HCT116 (cell line): ENCODE measurements around the gene SLC27A2. TPM values are rescaled to one million over a fixed set of nuclear protein-coding genes. Genes with fewer than 3 reads are reported as not detected.

Experiments
- ATAC-seq: fragments of 200-7000 bp; cut with Tn5 transposase; 2 replicates; pipeline ENCODE4 v1.9.1; 2020; ENCODE audit warnings: mild to moderate bottlenecking, moderate library complexity
- BruUV-seq: library from RNA; stranded (reverse); fragments of 400-500 nt; replicated peaks from 2 replicates; lab custom pipeline; 2021; lab: Mats Ljungman, UMichigan
- CTCF ChIA-PET: fragments of 300-600 bp; sonication (Branson Sonifier 250); formaldehyde crosslinking; loops from one replicate; lab custom pipeline; 2021; ENCODE audit warnings: antibody characterized with exemption; lab: Charles Lee
- POLR2A ChIA-PET: fragments of 300-600, 350-600 bp; sonication (Branson Sonifier 250); formaldehyde crosslinking; loops from one replicate; lab custom pipeline; 2021; ENCODE audit warnings: antibody characterized with exemption; lab: Charles Lee
- RAD21 ChIA-PET, 2 experiments: fragments of 300-600 bp; sonication (Branson Sonifier 250); formaldehyde crosslinking; loops; one replicate each; lab custom pipeline; 2023; ENCODE audit warnings: low total read pairs in 2 of 2; ENCODE audit not compliant: uncharacterized antibody in 2 of 2, unreplicated experiment in 2 of 2, low non-redundant PET in 1 of 2; lab: Charles Lee
- DNase-seq: peaks from one replicate; pipeline ENCODE4 v3.0.0-alpha.2; 2010; ENCODE audit warnings: low read depth, low spot score
- H2AFZ ChIP-seq: fragments of 200-600 bp; shearing (Covaris generic), sonication (generic); 2 replicates; pipeline ENCODE4 v1.6.1; 2017; ENCODE audit warnings: low read depth, mixed run types, mixed read lengths, antibody characterized with exemption, low read length; ENCODE audit not compliant: poor library complexity, severe bottlenecking
- H3K27ac ChIP-seq: 2 replicates; pipeline ENCODE4 v1.5.1; 2012; ENCODE audit warnings: low read depth, low read length
- H3K27me3 ChIP-seq: fragments of 200-600 bp; sonication (generic); 2 replicates; pipeline ENCODE4 v1.6.1; 2016; ENCODE audit warnings: mixed run types, low read length, mixed read lengths; ENCODE audit not compliant: insufficient read depth
- H3K36me3 ChIP-seq, 2 experiments: fragments of 200-500 bp in 1 of 2; fragments of 200-600 bp in 1 of 2; sonication (Bioruptor generic) in 1 of 2; sonication (generic) in 1 of 2; 2 replicates each; pipeline versions ENCODE4 v1.5.1 to v1.6.1; 2014 to 2016; ENCODE audit warnings: low read length in 2 of 2, inconsistent platforms in 1 of 2, mixed read lengths in 1 of 2, mixed run types in 1 of 2; ENCODE audit not compliant: insufficient read depth in 2 of 2, control insufficient read depth in 1 of 2
- H3K4me1 ChIP-seq, 2 experiments: fragments of 200-600 bp in 1 of 2; sonication (generic) in 1 of 2; 2 replicates each; pipeline versions ENCODE4 v1.5.1 to v1.6.1; 2012 to 2017; ENCODE audit warnings: low read length in 2 of 2, inconsistent platforms in 1 of 2, mild to moderate bottlenecking in 1 of 2, mixed read lengths in 1 of 2, mixed run types in 1 of 2, moderate library complexity in 1 of 2; ENCODE audit not compliant: insufficient read depth in 2 of 2, control insufficient read depth in 1 of 2
- H3K4me2 ChIP-seq: fragments of 200-600 bp; sonication (generic); 2 replicates; pipeline ENCODE4 v1.6.1; 2017; ENCODE audit warnings: mixed run types, low read length, mixed read lengths
- H3K4me3 ChIP-seq, 2 experiments: fragments of 200-600 bp in 1 of 2; sonication (generic) in 1 of 2; replicated peaks in 1 of 2; 2 replicates each; pipeline ENCODE4 v1.5.1; 2011 to 2016; ENCODE audit warnings: low read length in 2 of 2, control low read depth in 1 of 2, low read depth in 1 of 2, mild to moderate bottlenecking in 1 of 2, mixed read lengths in 1 of 2, mixed run types in 1 of 2
- H3K79me2 ChIP-seq: fragments of 200-600 bp; sonication (generic); 2 replicates; pipeline ENCODE4 v1.6.1; 2017; ENCODE audit warnings: mild to moderate bottlenecking, mixed run types, low read length, moderate library complexity, mixed read lengths; ENCODE audit not compliant: insufficient read depth
- H3K9ac ChIP-seq: fragments of 200-600 bp; sonication (generic); 2 replicates; pipeline ENCODE4 v1.6.1; 2016; ENCODE audit warnings: low read length, mixed read lengths
- H3K9me2 ChIP-seq: fragments of 200-600 bp; sonication (generic), shearing (Covaris generic); 2 replicates; pipeline ENCODE4 v1.6.1; 2017; ENCODE audit warnings: mixed run types, mild to moderate bottlenecking, moderate library complexity; ENCODE audit not compliant: insufficient read depth
- H3K9me3 ChIP-seq, 2 experiments: fragments of 200-500 bp in 1 of 2; fragments of 200-600 bp in 1 of 2; sonication (Bioruptor generic) in 1 of 2; sonication (generic) in 1 of 2; 2 replicates each; pipeline ENCODE4 v1.6.1; 2014 to 2017; ENCODE audit warnings: low read length in 2 of 2, mixed read lengths in 2 of 2, inconsistent platforms in 1 of 2, low read depth in 1 of 2, mild to moderate bottlenecking in 1 of 2, mixed run types in 1 of 2, moderate library complexity in 1 of 2; ENCODE audit not compliant: control insufficient read depth in 1 of 2, insufficient read depth in 1 of 2
- H4K20me1 ChIP-seq: fragments of 200-600 bp; sonication (generic), shearing (Covaris generic); 2 replicates; pipeline ENCODE4 v1.6.1; 2017; ENCODE audit warnings: mixed run types, mild to moderate bottlenecking, moderate library complexity; ENCODE audit not compliant: insufficient read depth
- EGR1 ChIP-seq: IDR thresholded peaks from 2 replicates; pipeline ENCODE4 v1.6.1; 2012; ENCODE audit warnings: low read depth
- EZH2phosphoT487 ChIP-seq: fragments of 200-600 bp; IDR thresholded peaks from 2 replicates; pipeline ENCODE4 v1.6.1; 2018; ENCODE audit warnings: antibody characterized with exemption, borderline replicate concordance
- FOSL1 ChIP-seq: IDR thresholded peaks from 2 replicates; pipeline ENCODE4 v1.6.1; 2012; ENCODE audit warnings: low read depth
- JUND ChIP-seq: IDR thresholded peaks from 2 replicates; pipeline ENCODE4 v1.6.1; 2012
- RAD21 ChIP-seq: IDR thresholded peaks from 2 replicates; pipeline ENCODE4 v1.6.1; 2012; ENCODE audit warnings: low read depth, mild to moderate bottlenecking
- SP1 ChIP-seq: IDR thresholded peaks from 2 replicates; pipeline ENCODE4 v1.6.1; 2012; ENCODE audit warnings: low read depth
- SRF ChIP-seq: IDR thresholded peaks from 2 replicates; pipeline ENCODE4 v1.6.1; 2012; ENCODE audit warnings: low read depth
- YY1 ChIP-seq: IDR thresholded peaks from 2 replicates; pipeline ENCODE4 v1.6.1; 2011; ENCODE audit warnings: low read length, low read depth, moderate library complexity, mild to moderate bottlenecking; ENCODE audit not compliant: insufficient replicate concordance; ENCODE audit errors: extremely low read depth
- ZFX ChIP-seq: fragments of 450-650 bp; IDR thresholded peaks from 2 replicates; pipeline ENCODE4 v1.6.1; 2017
- ZNF274 ChIP-seq: fragments of 200-500 bp; sonication (Bioruptor generic); IDR thresholded peaks from 2 replicates; pipeline ENCODE4 v1.6.1; 2014; ENCODE audit warnings: mild to moderate bottlenecking, low read depth, low read length, inconsistent platforms
- intact Hi-C: fragments of 100-400 bp; cut with micrococcal nuclease; formaldehyde crosslinking; loops from 2 replicates; pipeline ENCODE4 v1.10.0; 2022
- total RNA-seq: library from RNA; stranded (reverse); gene quantifications from one replicate; pipeline ENCODE4 v1.2.1, GENCODE V29; 2021; ENCODE audit not compliant: unreplicated experiment
- TF ChIP-seq, protein P1 (sequence below), 3 experiments: fragments of 200-600 bp in 1 of 3; sonication (generic) in 1 of 3; IDR thresholded peaks in 2 of 3; conservative IDR thresholded peaks in 1 of 3; 2 replicates each; pipeline ENCODE4 v1.5.1; 2012 to 2017; ENCODE audit warnings: low read depth in 2 of 3, low read length in 2 of 3, antibody characterized with exemption in 1 of 3, borderline replicate concordance in 1 of 3, control low read depth in 1 of 3, mild to moderate bottlenecking in 1 of 3, mixed read lengths in 1 of 3, mixed run types in 1 of 3, moderate library complexity in 1 of 3; ENCODE audit not compliant: insufficient read depth in 1 of 3

The SLC27A2 gene
- total RNA-seq, 1 experiment from 2014 or later: 14.0 TPM

DNA sequence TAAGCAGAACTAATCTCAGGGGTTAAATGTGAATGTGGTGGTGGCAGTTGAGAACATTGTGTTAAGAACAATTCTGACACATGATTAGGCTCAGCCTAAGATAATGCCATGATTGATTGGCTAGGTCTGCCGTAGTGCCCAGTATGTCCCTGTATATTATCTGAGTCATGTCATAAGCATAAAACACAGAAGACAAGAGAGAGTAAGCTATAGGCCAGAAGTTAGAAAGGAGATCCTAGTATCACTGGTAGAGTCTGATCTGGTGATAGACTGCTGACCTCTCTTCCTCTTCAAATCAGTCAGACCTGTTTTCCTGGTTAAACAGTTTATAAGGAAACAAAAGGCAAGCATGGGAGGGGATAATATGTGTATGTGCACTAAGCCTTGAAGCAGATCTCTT is 32.9 kb upstream of the SLC27A2 start (continued):
- TF ChIP-seq FOSL1: no peak
- no peak for TF ChIP-seq RAD21
- TF ChIP-seq SP1: no peak
- no peak for TF ChIP-seq ZFX
- TF ChIP-seq JUND: no peak

DNA sequence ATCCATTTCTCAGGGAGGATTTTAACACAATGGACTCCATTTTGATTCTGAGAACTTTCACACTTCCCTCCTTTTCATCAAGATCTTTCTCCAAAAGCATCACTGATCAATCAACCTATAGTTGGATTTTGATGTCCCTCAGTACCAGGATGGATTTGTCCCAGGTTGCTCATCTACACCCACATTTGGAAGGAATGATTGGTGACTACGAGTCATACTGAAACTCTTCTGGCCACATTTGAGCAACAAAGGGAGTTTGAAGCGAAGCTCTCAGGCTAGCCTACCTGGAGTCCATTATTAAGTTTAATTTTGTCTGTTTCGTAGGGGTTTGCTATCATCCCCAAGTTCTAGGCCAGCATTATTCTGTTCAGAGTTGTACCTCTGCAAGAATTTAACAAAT is 31.6 kb upstream of the SLC27A2 start:
- H3K9me2 ChIP-seq: no peaks in the 10 kb centered on the region
- CTCF ChIA-PET: interaction anchor here (5.8 kb wide), 1 partner anchor 165 kb away, joined by 116 read pairs; no protein-coding TSS in a partner anchor
- no peak overlapping the region for H3K4me2 ChIP-seq
- peaks cover 2 to 27% of the 10 kb centered on the region in 2 experiments; a peak in 3 of 4 replicates for H3K4me1 ChIP-seq
- RAD21 ChIA-PET: no interaction called here
- H3K27me3 ChIP-seq: no peaks in the 10 kb centered on the region
- ATAC-seq (no peak), DNase-seq (no peak)
- no peaks in the 10 kb centered on the region for H4K20me1 ChIP-seq
- no TSS peak for BruUV-seq
- POLR2A ChIA-PET: no interaction called here
- TF ChIP-seq RAD21 (no peak), EZH2phosphoT487 (no peak), ZNF274 (no peak), EGR1 (no peak), ZFX (no peak), JUND (no peak), SP1 (no peak), YY1 (no peak), SRF (no peak)
- TF ChIP-seq, protein P1, sequence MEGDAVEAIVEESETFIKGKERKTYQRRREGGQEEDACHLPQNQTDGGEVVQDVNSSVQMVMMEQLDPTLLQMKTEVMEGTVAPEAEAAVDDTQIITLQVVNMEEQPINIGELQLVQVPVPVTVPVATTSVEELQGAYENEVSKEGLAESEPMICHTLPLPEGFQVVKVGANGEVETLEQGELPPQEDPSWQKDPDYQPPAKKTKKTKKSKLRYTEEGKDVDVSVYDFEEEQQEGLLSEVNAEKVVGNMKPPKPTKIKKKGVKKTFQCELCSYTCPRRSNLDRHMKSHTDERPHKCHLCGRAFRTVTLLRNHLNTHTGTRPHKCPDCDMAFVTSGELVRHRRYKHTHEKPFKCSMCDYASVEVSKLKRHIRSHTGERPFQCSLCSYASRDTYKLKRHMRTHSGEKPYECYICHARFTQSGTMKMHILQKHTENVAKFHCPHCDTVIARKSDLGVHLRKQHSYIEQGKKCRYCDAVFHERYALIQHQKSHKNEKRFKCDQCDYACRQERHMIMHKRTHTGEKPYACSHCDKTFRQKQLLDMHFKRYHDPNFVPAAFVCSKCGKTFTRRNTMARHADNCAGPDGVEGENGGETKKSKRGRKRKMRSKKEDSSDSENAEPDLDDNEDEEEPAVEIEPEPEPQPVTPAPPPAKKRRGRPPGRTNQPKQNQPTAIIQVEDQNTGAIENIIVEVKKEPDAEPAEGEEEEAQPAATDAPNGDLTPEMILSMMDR (IDR thresholded peaks at IDR 0.05 in 2 of 3, conservative IDR thresholded peaks at IDR 0.05 in 1 of 3; ENCODE audit: borderline replicate concordance in 1 of 3, insufficient read depth in 1 of 3, low read depth in 2 of 3, low read length in 2 of 3): no peak
- no peaks in the 10 kb centered on the region for H3K36me3 ChIP-seq
- no peaks in the 10 kb centered on the region for H3K9me3 ChIP-seq
- H2AFZ ChIP-seq: no peak overlapping the region
- H3K4me3 ChIP-seq: no peak overlapping the region
- no peaks in the 10 kb centered on the region for H3K79me2 ChIP-seq
- H3K9ac ChIP-seq: no peak overlapping the region
- intact Hi-C loops: no loop called here
- no peak overlapping the region for H3K27ac ChIP-seq
